ENCODE data around the gene HDLBP. TPM values are rescaled to one million over a fixed set of nuclear protein-coding genes. Genes with fewer than 3 reads are reported as not detected.

Gene HDLBP
- total and polyA plus RNA-seq, 10 of the 15 experiments (the other 5 are each of a cell fraction or from before 2014, with no cell fraction given), result 19.5 to 383 (median 249) TPM

DNA sequence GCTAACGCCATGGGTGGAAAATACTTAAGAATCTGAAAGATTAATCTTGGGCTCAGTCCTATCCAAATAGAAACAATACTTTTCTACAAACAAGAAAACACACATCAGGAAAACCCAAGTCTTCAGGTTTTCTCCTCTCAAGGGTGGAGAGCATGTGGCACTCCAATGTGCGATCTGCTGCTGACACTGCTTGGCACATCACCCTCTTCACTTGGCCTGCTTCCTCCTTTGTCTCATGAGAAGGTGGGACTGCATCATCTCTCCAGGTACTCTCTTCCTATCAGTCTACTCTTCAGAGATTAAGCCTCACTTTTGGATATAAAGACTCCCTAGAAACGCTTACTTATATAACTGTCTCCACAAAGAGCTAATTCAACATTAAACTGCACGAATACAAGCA lies 26.4 kb downstream of the HDLBP start:
- Histone ChIP-seq H4K20me1 (ENCODE audit: control insufficient read depth, insufficient read depth) (no peaks in the 10 kb centered on the region), H3K79me2 (ENCODE audit: control insufficient read depth, insufficient read depth, low read length) (peaks cover 84% of the 10 kb centered on the region), H3K4me2 (ENCODE audit: control insufficient read depth, insufficient read depth) (no peak overlapping the region), H3K27me3 (replicated peaks in 1 of 2; ENCODE audit: control insufficient read depth in 2 of 2, insufficient read depth in 2 of 2, low read length in 1 of 2) (no peaks in the 10 kb centered on the region), H3K4me3 (no peak overlapping the region), H3K27ac (ENCODE audit: control insufficient read depth, insufficient read depth) (no peak overlapping the region), H2AFZ (ENCODE audit: control insufficient read depth, low read depth, low read length) (no peak overlapping the region), H3K36me3 (ENCODE audit: control insufficient read depth in 2 of 2, insufficient read depth in 2 of 2, low read length in 1 of 2) (no peaks in the 10 kb centered on the region; a peak in 1 of 4 replicates), H3K4me1 (ENCODE audit: control insufficient read depth, insufficient read depth, low read length) (peaks cover 3% of the 10 kb centered on the region), H3K9ac (ENCODE audit: control insufficient read depth, insufficient read depth, low read length) (no peak overlapping the region), H3K9me3 (replicated peaks; ENCODE audit: control insufficient read depth, insufficient read depth, low read length) (no peaks in the 10 kb centered on the region)
- no TSS peak for BruUV-seq (replicated peaks)
- ChIA-PET RAD21 (ENCODE audit: unreplicated experiment) (no interaction called here), CTCF (interaction anchor here (1.9 kb wide), 1 partner anchor 13 kb away, joined by 6 read pairs; no protein-coding TSS in a partner anchor), POLR2A (interaction anchor here (1.1 kb wide), 1 partner anchor 69 kb away, joined by 3 read pairs; no protein-coding TSS in a partner anchor), SMC1A (ENCODE audit: uncharacterized antibody, unreplicated experiment) (interaction anchor here (1.0 to 1.6 kb wide), 3 partner anchors 12 to 29 kb away, joined by 3 to 5 read pairs (median 4); no protein-coding TSS in a partner anchor)
- WGBS (ENCODE audit: insufficient coverage, insufficient replicate concordance, low lambda C conversion rate, missing lambda C conversion rate), result 84% methylated on average over 4 of the region's 4 CpGs
- intact Hi-C loops (cut with micrococcal nuclease; ENCODE audit: unreplicated experiment), result no loop called here
- FAIRE-seq (no peak), DNase-seq (ENCODE audit: low read depth, low spot score) (no peak), ATAC-seq (no peak)
- TF ChIP-seq POLR2AphosphoS5 (IDR thresholded peaks at IDR 0.05; ENCODE audit: low read length), result no peak
- TF ChIP-seq EED (IDR thresholded peaks at IDR 0.05; ENCODE audit: low read depth), result no peak
- no peak for TF ChIP-seq CEBPB (IDR thresholded peaks at IDR 0.05; ENCODE audit: borderline replicate concordance in 1 of 2, low read depth in 2 of 2, low read length in 2 of 2)
- TF ChIP-seq, protein P1, sequence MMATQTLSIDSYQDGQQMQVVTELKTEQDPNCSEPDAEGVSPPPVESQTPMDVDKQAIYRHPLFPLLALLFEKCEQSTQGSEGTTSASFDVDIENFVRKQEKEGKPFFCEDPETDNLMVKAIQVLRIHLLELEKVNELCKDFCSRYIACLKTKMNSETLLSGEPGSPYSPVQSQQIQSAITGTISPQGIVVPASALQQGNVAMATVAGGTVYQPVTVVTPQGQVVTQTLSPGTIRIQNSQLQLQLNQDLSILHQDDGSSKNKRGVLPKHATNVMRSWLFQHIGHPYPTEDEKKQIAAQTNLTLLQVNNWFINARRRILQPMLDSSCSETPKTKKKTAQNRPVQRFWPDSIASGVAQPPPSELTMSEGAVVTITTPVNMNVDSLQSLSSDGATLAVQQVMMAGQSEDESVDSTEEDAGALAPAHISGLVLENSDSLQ (IDR thresholded peaks at IDR 0.05), result no peak
- no peak for TF ChIP-seq BACH1 (IDR thresholded peaks at IDR 0.05; ENCODE audit: borderline replicate concordance)
- in situ Hi-C loops (cut with MboI), result no loop called here

DNA sequence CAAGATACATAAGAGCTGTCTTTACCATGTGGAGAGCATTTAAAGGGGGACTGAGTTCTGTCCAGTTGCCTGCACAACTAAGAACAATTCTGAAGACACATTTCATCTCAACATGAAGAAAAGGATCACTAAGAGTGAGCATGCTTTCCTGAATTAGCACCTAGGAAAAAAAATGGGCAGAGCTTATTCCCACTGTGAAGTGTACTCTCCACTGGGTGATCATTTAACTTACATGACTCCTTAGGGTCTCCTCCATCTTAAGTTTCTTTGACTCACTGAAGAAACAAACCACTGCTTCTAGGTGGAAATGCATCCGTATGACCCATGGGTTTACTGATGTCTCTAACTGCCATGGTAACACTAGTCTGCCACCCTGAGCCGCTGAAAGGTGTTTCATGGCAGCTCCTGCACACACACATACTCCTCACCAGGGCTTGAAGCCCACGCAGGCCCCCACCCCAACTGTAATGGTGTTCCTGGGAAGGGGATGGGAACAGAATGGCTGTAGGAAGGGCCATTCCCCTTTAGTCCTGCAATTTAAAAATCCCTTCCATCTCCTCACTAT lies 27.1 kb downstream of the HDLBP start:
- Histone ChIP-seq H3K4me1 (ENCODE audit: control insufficient read depth, insufficient read depth, low read length) (peaks cover 3% of the 10 kb centered on the region), H3K9me3 (replicated peaks; ENCODE audit: control insufficient read depth, insufficient read depth, low read length) (no peaks in the 10 kb centered on the region), H2AFZ (ENCODE audit: control insufficient read depth, low read depth, low read length) (no peak overlapping the region), H3K79me2 (ENCODE audit: control insufficient read depth, insufficient read depth, low read length) (peaks cover 78% of the 10 kb centered on the region), H3K27ac (ENCODE audit: control insufficient read depth, insufficient read depth) (no peak overlapping the region), H4K20me1 (ENCODE audit: control insufficient read depth, insufficient read depth) (no peaks in the 10 kb centered on the region), H3K4me2 (ENCODE audit: control insufficient read depth, insufficient read depth) (no peak overlapping the region), H3K27me3 (replicated peaks in 1 of 2; ENCODE audit: control insufficient read depth in 2 of 2, insufficient read depth in 2 of 2, low read length in 1 of 2) (no peaks in the 10 kb centered on the region), H3K9ac (ENCODE audit: control insufficient read depth, insufficient read depth, low read length) (no peak overlapping the region), H3K36me3 (ENCODE audit: control insufficient read depth in 2 of 2, insufficient read depth in 2 of 2, low read length in 1 of 2) (no peaks in the 10 kb centered on the region; a peak in 1 of 4 replicates), H3K4me3 (no peak overlapping the region)
- no peak for DNase-seq (ENCODE audit: low read depth, low spot score)
- intact Hi-C loops (cut with micrococcal nuclease; ENCODE audit: unreplicated experiment) (no loop called here), in situ Hi-C loops (cut with MboI) (no loop called here)
- TF ChIP-seq ASH2L (IDR thresholded peaks at IDR 0.05; ENCODE audit: borderline replicate concordance, low read depth) (no peak), RAD51 (IDR thresholded peaks at IDR 0.05) (no peak), SIN3A (IDR thresholded peaks at IDR 0.05; ENCODE audit: low read depth, low read length) (no peak), NBN (IDR thresholded peaks at IDR 0.05) (no peak), NFYB (IDR thresholded peaks at IDR 0.05; ENCODE audit: insufficient read depth, low read depth, low read length) (no peak), POLR2AphosphoS5 (IDR thresholded peaks at IDR 0.05; ENCODE audit: low read length) (no peak)
- no peak for FAIRE-seq
- ChIA-PET RAD21 (ENCODE audit: unreplicated experiment) (no interaction called here), SMC1A (ENCODE audit: uncharacterized antibody, unreplicated experiment) (interaction anchor here (0.5 to 1.6 kb wide), 4 partner anchors 13 to 25 kb away, joined by 3 to 5 read pairs (median 4); no protein-coding TSS in a partner anchor), POLR2A (interaction anchor here (1.1 kb wide), 1 partner anchor 69 kb away, joined by 3 read pairs; no protein-coding TSS in a partner anchor), CTCF (interaction anchor here (0.7 to 1.9 kb wide), 4 partner anchors 11 to 26 kb away, joined by 4 to 6 read pairs (median 4); no protein-coding TSS in a partner anchor)
- BruUV-seq (replicated peaks), result no TSS peak
- WGBS (ENCODE audit: insufficient coverage, insufficient replicate concordance, low lambda C conversion rate, missing lambda C conversion rate), result 97% methylated on average over 3 of the region's 3 CpGs
- no peak for ATAC-seq

All from GM12878 (cell line).